Uterus (tissue), 4 donors: ENCODE data around the gene ASAH2B. TPM values are rescaled to one million over a fixed set of nuclear protein-coding genes. Genes with fewer than 3 reads are reported as not detected.
"Not testable (repeated sequence)": the region's sequence is repeated elsewhere in the genome, so short reads cannot be mapped to it uniquely, and the experiment has no call there.

ENCODE experiments used
- DNase-seq, 2 donors: peaks; one replicate each; pipeline ENCODE4 v3.0.0-alpha.2; 2019 to 2020
- H3K27ac ChIP-seq, 2 donors: fragments of 200-600 bp; sonication (generic); 1 replicate in 1 of 2; 2 replicates in 1 of 2; pipeline ENCODE4 v1.5.1; 2016 to 2018
- H3K27me3 ChIP-seq, 2 donors: fragments of 200-600 bp; sonication (generic); one replicate each; pipeline ENCODE4 v1.5.1; 2018 to 2019; ENCODE audit warnings: control low read depth in 1 of 2
- H3K36me3 ChIP-seq, 2 donors: fragments of 200-600 bp; sonication (generic); one replicate each; pipeline ENCODE4 v1.5.1; 2019; ENCODE audit warnings: control low read depth in 1 of 2
- H3K4me1 ChIP-seq, 2 donors: fragments of 200-600 bp; sonication (generic); one replicate each; pipeline ENCODE4 v1.5.1; 2018 to 2019; ENCODE audit warnings: control low read depth in 1 of 2
- H3K4me3 ChIP-seq, 2 donors: fragments of 200-600 bp; sonication (generic); 1 replicate in 1 of 2; 2 replicates in 1 of 2; pipeline ENCODE4 v1.5.1; 2018 to 2019; ENCODE audit warnings: mild to moderate bottlenecking in 1 of 2
- H3K9me3 ChIP-seq, 2 donors: fragments of 200-600 bp; sonication (generic); one replicate each; pipeline ENCODE4 v1.5.1; 2019; ENCODE audit warnings: control low read depth in 1 of 2
- POLR2A ChIP-seq, 2 donors: fragments of 450-650 bp; IDR thresholded peaks; one replicate each; pipeline ENCODE4 v1.6.1; 2016; ENCODE audit warnings: antibody characterized with exemption in 2 of 2, mild to moderate bottlenecking in 1 of 2, moderate library complexity in 1 of 2
- intact Hi-C: fragments of 100-400 bp; cut with DNase I; formaldehyde crosslinking; loops from one replicate; pipeline ENCODE4 v1.15.1; 2023; ENCODE audit warnings: low total_unique reads
- total RNA-seq, 4 donors: library from RNA; depleted of rRNA in 3 of 4; stranded (reverse); fragments of >200 nt in 3 of 4; gene quantifications; one replicate each; pipeline versions ENCODE4 v1.1.0 to v1.2.4, GENCODE V29; 2014 to 2023
- TF ChIP-seq, protein P1 (sequence below), 4 experiments: fragments of 200-600 bp in 2 of 4; fragments of 450-650 bp in 2 of 4; sonication (generic) in 2 of 4; IDR thresholded peaks; one replicate each; pipeline ENCODE4 v1.5.1; 2016 to 2019; ENCODE audit warnings: antibody characterized with exemption in 4 of 4, mild to moderate bottlenecking in 2 of 4, moderate library complexity in 1 of 4
- donor health status: DM: yes; HTN: yes; CAD: no.

The ASAH2B gene
- total RNA-seq, 4 donors from 2014 or later, result under 0.01 to 9.0 (median 1.7) TPM

GRCh38 chr10:50740293-50740648, 535 bp downstream of the ASAH2B start:
- H3K9me3 ChIP-seq, result no peaks in the 10 kb centered on the region
- no peaks in the 10 kb centered on the region for H3K4me1 ChIP-seq
- H3K36me3 ChIP-seq, result no peaks in the 10 kb centered on the region
- H3K27ac ChIP-seq, result peak overlapping the region; percentile 64 to 75
- H3K27me3 ChIP-seq, result no peaks in the 10 kb centered on the region
- peak overlapping the region; percentile 59 to 72 for H3K4me3 ChIP-seq
- DNase-seq, result peak in 1 of 2 donors; percentile 20
- intact Hi-C loops, result no loop called here
- no peak for TF ChIP-seq POLR2A (IDR thresholded peaks at IDR 0.05)
- TF ChIP-seq, protein P1, sequence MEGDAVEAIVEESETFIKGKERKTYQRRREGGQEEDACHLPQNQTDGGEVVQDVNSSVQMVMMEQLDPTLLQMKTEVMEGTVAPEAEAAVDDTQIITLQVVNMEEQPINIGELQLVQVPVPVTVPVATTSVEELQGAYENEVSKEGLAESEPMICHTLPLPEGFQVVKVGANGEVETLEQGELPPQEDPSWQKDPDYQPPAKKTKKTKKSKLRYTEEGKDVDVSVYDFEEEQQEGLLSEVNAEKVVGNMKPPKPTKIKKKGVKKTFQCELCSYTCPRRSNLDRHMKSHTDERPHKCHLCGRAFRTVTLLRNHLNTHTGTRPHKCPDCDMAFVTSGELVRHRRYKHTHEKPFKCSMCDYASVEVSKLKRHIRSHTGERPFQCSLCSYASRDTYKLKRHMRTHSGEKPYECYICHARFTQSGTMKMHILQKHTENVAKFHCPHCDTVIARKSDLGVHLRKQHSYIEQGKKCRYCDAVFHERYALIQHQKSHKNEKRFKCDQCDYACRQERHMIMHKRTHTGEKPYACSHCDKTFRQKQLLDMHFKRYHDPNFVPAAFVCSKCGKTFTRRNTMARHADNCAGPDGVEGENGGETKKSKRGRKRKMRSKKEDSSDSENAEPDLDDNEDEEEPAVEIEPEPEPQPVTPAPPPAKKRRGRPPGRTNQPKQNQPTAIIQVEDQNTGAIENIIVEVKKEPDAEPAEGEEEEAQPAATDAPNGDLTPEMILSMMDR (IDR thresholded peaks at IDR 0.05), result no peak

GRCh38 chr10:50742820-50743219, 3.1 kb downstream of the ASAH2B start:
- DNase-seq, intact Hi-C loops: not testable (repeated sequence)

GRCh38 chr10:50766774-50767513, 27.2 kb downstream of the ASAH2B start:
- H3K27me3 ChIP-seq, DNase-seq, H3K27ac ChIP-seq, intact Hi-C loops, H3K4me3 ChIP-seq, H3K36me3 ChIP-seq, H3K9me3 ChIP-seq, H3K4me1 ChIP-seq: not testable (repeated sequence)

More at GRCh38 chr10:50742820-50743219, 3.1 kb downstream of the ASAH2B start:
- not testable (repeated sequence) for H3K27ac ChIP-seq, H3K4me3 ChIP-seq, H3K36me3 ChIP-seq, H3K9me3 ChIP-seq, H3K27me3 ChIP-seq, H3K4me1 ChIP-seq

GRCh38 chr10:50772042-50772441, 32.3 kb downstream of the ASAH2B start:
- H3K4me1 ChIP-seq, intact Hi-C loops, H3K27ac ChIP-seq, H3K4me3 ChIP-seq, H3K36me3 ChIP-seq, H3K9me3 ChIP-seq, H3K27me3 ChIP-seq, DNase-seq: not testable (repeated sequence)

GRCh38 chr10:50774868-50775267, 35.1 kb downstream of the ASAH2B start:
- DNase-seq, H3K27ac ChIP-seq, H3K4me3 ChIP-seq, H3K9me3 ChIP-seq, H3K27me3 ChIP-seq, intact Hi-C loops, H3K36me3 ChIP-seq, H3K4me1 ChIP-seq: not testable (repeated sequence)

DNA sequence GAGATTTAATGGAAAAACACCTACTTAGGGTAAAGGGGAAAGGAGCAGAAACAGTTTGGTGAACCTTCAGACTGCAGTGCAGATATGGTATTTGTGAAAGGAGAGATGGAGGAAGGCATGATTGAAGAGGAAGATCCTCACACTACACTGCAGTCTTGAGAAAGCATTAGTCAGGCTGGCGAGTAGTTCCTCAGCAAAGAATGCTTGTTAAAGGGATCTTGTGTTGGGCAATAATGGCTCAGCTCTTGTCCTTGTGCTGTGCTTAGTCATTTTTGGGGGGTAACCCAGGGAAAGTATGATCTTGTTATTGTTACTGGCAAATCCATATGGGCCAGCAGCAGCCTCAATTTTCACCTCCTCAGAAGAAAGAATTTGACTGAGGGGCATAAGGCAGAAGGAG, 40.3 kb downstream of the ASAH2B start:
- H3K4me3 ChIP-seq, DNase-seq, H3K4me1 ChIP-seq, H3K36me3 ChIP-seq, H3K27me3 ChIP-seq, H3K27ac ChIP-seq, H3K9me3 ChIP-seq, intact Hi-C loops: not testable (repeated sequence)

- DNase-seq, H3K4me1 ChIP-seq, intact Hi-C loops, H3K4me3 ChIP-seq, H3K27me3 ChIP-seq, H3K36me3 ChIP-seq, H3K9me3 ChIP-seq, H3K27ac ChIP-seq: not testable (repeated sequence)
Measured at GRCh38 chr10:50782017-50782416, 42.3 kb downstream of the ASAH2B start.

DNA sequence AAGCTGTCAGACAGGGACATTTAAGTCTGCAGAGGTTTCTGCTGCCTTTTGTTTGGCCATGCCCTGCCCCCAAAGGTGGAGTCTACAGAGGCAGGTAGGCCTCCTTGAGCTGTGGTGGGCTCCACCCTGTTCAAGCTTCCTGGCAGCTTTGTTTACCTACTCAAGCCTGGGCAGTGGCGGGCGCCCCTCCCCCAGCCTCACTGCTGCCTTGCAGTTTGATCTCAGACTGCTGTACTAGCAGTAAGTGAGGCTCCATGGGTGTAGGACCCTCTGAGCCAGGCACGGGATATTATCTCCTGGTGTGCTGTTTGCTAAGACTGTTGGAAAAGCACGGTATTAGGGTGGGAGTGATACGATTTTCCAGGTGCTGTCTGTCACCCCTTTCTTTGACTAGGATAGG, 48.2 kb downstream of the ASAH2B start:
- intact Hi-C loops, H3K36me3 ChIP-seq, DNase-seq, H3K27ac ChIP-seq, H3K4me1 ChIP-seq, H3K4me3 ChIP-seq, H3K9me3 ChIP-seq, H3K27me3 ChIP-seq: not testable (repeated sequence)
